HCT116 (cell line): Measurements from ENCODE around the gene AATF. TPM values are rescaled to one million over a fixed set of nuclear protein-coding genes. Genes with fewer than 3 reads are reported as not detected.

ENCODE experiments used
- ATAC-seq: fragments of 200-7000 bp; cut with Tn5 transposase; 2 replicates; pipeline ENCODE4 v1.9.1; 2020; ENCODE audit warnings: mild to moderate bottlenecking, moderate library complexity
- BruUV-seq: library from RNA; stranded (reverse); fragments of 400-500 nt; replicated peaks from 2 replicates; lab custom pipeline; 2021; lab: Mats Ljungman, UMichigan
- CTCF ChIA-PET: fragments of 300-600 bp; sonication (Branson Sonifier 250); formaldehyde crosslinking; loops from one replicate; lab custom pipeline; 2021; ENCODE audit warnings: antibody characterized with exemption; lab: Charles Lee
- POLR2A ChIA-PET: fragments of 300-600, 350-600 bp; sonication (Branson Sonifier 250); formaldehyde crosslinking; loops from one replicate; lab custom pipeline; 2021; ENCODE audit warnings: antibody characterized with exemption; lab: Charles Lee
- RAD21 ChIA-PET, 2 experiments: fragments of 300-600 bp; sonication (Branson Sonifier 250); formaldehyde crosslinking; loops; one replicate each; lab custom pipeline; 2023; ENCODE audit warnings: low total read pairs in 2 of 2; ENCODE audit not compliant: uncharacterized antibody in 2 of 2, unreplicated experiment in 2 of 2, low non-redundant PET in 1 of 2; lab: Charles Lee
- DNase-seq: peaks from one replicate; pipeline ENCODE4 v3.0.0-alpha.2; 2010; ENCODE audit warnings: low read depth, low spot score
- H2AFZ ChIP-seq: fragments of 200-600 bp; shearing (Covaris generic), sonication (generic); 2 replicates; pipeline ENCODE4 v1.6.1; 2017; ENCODE audit warnings: low read depth, mixed run types, mixed read lengths, antibody characterized with exemption, low read length; ENCODE audit not compliant: poor library complexity, severe bottlenecking
- H3K27ac ChIP-seq: 2 replicates; pipeline ENCODE4 v1.5.1; 2012; ENCODE audit warnings: low read depth, low read length
- H3K27me3 ChIP-seq: fragments of 200-600 bp; sonication (generic); 2 replicates; pipeline ENCODE4 v1.6.1; 2016; ENCODE audit warnings: mixed run types, low read length, mixed read lengths; ENCODE audit not compliant: insufficient read depth
- H3K36me3 ChIP-seq, 2 experiments: fragments of 200-500 bp in 1 of 2; fragments of 200-600 bp in 1 of 2; sonication (Bioruptor generic) in 1 of 2; sonication (generic) in 1 of 2; 2 replicates each; pipeline versions ENCODE4 v1.5.1 to v1.6.1; 2014 to 2016; ENCODE audit warnings: low read length in 2 of 2, inconsistent platforms in 1 of 2, mixed read lengths in 1 of 2, mixed run types in 1 of 2; ENCODE audit not compliant: insufficient read depth in 2 of 2, control insufficient read depth in 1 of 2
- H3K4me1 ChIP-seq, 2 experiments: fragments of 200-600 bp in 1 of 2; sonication (generic) in 1 of 2; 2 replicates each; pipeline versions ENCODE4 v1.5.1 to v1.6.1; 2012 to 2017; ENCODE audit warnings: low read length in 2 of 2, inconsistent platforms in 1 of 2, mild to moderate bottlenecking in 1 of 2, mixed read lengths in 1 of 2, mixed run types in 1 of 2, moderate library complexity in 1 of 2; ENCODE audit not compliant: insufficient read depth in 2 of 2, control insufficient read depth in 1 of 2
- H3K4me2 ChIP-seq: fragments of 200-600 bp; sonication (generic); 2 replicates; pipeline ENCODE4 v1.6.1; 2017; ENCODE audit warnings: mixed run types, low read length, mixed read lengths
- H3K4me3 ChIP-seq, 2 experiments: fragments of 200-600 bp in 1 of 2; sonication (generic) in 1 of 2; replicated peaks in 1 of 2; 2 replicates each; pipeline ENCODE4 v1.5.1; 2011 to 2016; ENCODE audit warnings: low read length in 2 of 2, control low read depth in 1 of 2, low read depth in 1 of 2, mild to moderate bottlenecking in 1 of 2, mixed read lengths in 1 of 2, mixed run types in 1 of 2
- H3K79me2 ChIP-seq: fragments of 200-600 bp; sonication (generic); 2 replicates; pipeline ENCODE4 v1.6.1; 2017; ENCODE audit warnings: mild to moderate bottlenecking, mixed run types, low read length, moderate library complexity, mixed read lengths; ENCODE audit not compliant: insufficient read depth
- H3K9ac ChIP-seq: fragments of 200-600 bp; sonication (generic); 2 replicates; pipeline ENCODE4 v1.6.1; 2016; ENCODE audit warnings: low read length, mixed read lengths
- H3K9me2 ChIP-seq: fragments of 200-600 bp; sonication (generic), shearing (Covaris generic); 2 replicates; pipeline ENCODE4 v1.6.1; 2017; ENCODE audit warnings: mixed run types, mild to moderate bottlenecking, moderate library complexity; ENCODE audit not compliant: insufficient read depth
- H3K9me3 ChIP-seq, 2 experiments: fragments of 200-500 bp in 1 of 2; fragments of 200-600 bp in 1 of 2; sonication (Bioruptor generic) in 1 of 2; sonication (generic) in 1 of 2; 2 replicates each; pipeline ENCODE4 v1.6.1; 2014 to 2017; ENCODE audit warnings: low read length in 2 of 2, mixed read lengths in 2 of 2, inconsistent platforms in 1 of 2, low read depth in 1 of 2, mild to moderate bottlenecking in 1 of 2, mixed run types in 1 of 2, moderate library complexity in 1 of 2; ENCODE audit not compliant: control insufficient read depth in 1 of 2, insufficient read depth in 1 of 2
- H4K20me1 ChIP-seq: fragments of 200-600 bp; sonication (generic), shearing (Covaris generic); 2 replicates; pipeline ENCODE4 v1.6.1; 2017; ENCODE audit warnings: mixed run types, mild to moderate bottlenecking, moderate library complexity; ENCODE audit not compliant: insufficient read depth
- CEBPB ChIP-seq: IDR thresholded peaks from 2 replicates; pipeline ENCODE4 v1.6.1; 2012; ENCODE audit warnings: low read depth
- EGR1 ChIP-seq: IDR thresholded peaks from 2 replicates; pipeline ENCODE4 v1.6.1; 2012; ENCODE audit warnings: low read depth
- ELF1 ChIP-seq: IDR thresholded peaks from 2 replicates; pipeline ENCODE4 v1.6.1; 2012; ENCODE audit warnings: low read depth, borderline replicate concordance
- EZH2 ChIP-seq: fragments of 200-600 bp; sonication (generic); IDR thresholded peaks from 2 replicates; pipeline ENCODE4 v1.6.1; 2017; ENCODE audit warnings: antibody characterized with exemption, mixed run types
- EZH2phosphoT487 ChIP-seq: fragments of 200-600 bp; IDR thresholded peaks from 2 replicates; pipeline ENCODE4 v1.6.1; 2018; ENCODE audit warnings: antibody characterized with exemption, borderline replicate concordance
- JUND ChIP-seq: IDR thresholded peaks from 2 replicates; pipeline ENCODE4 v1.6.1; 2012
- POLR2A ChIP-seq: IDR thresholded peaks from 2 replicates; pipeline ENCODE4 v1.7.0; 2011; ENCODE audit warnings: borderline replicate concordance; ENCODE audit not compliant: insufficient read depth, insufficient read length; ENCODE audit errors: extremely low read depth
- RAD21 ChIP-seq: IDR thresholded peaks from 2 replicates; pipeline ENCODE4 v1.6.1; 2012; ENCODE audit warnings: low read depth, mild to moderate bottlenecking
- SRF ChIP-seq: IDR thresholded peaks from 2 replicates; pipeline ENCODE4 v1.6.1; 2012; ENCODE audit warnings: low read depth
- TCF7L2 ChIP-seq: IDR thresholded peaks from 2 replicates; pipeline ENCODE4 v1.7.0; 2011; ENCODE audit warnings: borderline replicate concordance, inconsistent platforms; ENCODE audit not compliant: insufficient read depth, insufficient read length; ENCODE audit errors: extremely low read depth
- YY1 ChIP-seq: IDR thresholded peaks from 2 replicates; pipeline ENCODE4 v1.6.1; 2011; ENCODE audit warnings: low read length, low read depth, moderate library complexity, mild to moderate bottlenecking; ENCODE audit not compliant: insufficient replicate concordance; ENCODE audit errors: extremely low read depth
- ZBTB33 ChIP-seq: IDR thresholded peaks from 2 replicates; pipeline ENCODE4 v1.6.1; 2011; ENCODE audit warnings: mild to moderate bottlenecking, low read length, moderate library complexity; ENCODE audit not compliant: insufficient replicate concordance; ENCODE audit errors: extremely low read depth
- ZFX ChIP-seq: fragments of 450-650 bp; IDR thresholded peaks from 2 replicates; pipeline ENCODE4 v1.6.1; 2017
- intact Hi-C: fragments of 100-400 bp; cut with micrococcal nuclease; formaldehyde crosslinking; loops from 2 replicates; pipeline ENCODE4 v1.10.0; 2022
- total RNA-seq: library from RNA; stranded (reverse); gene quantifications from one replicate; pipeline ENCODE4 v1.2.1, GENCODE V29; 2021; ENCODE audit not compliant: unreplicated experiment
- TF ChIP-seq, protein P1 (sequence below): IDR thresholded peaks from 2 replicates; pipeline ENCODE4 v1.6.1; 2012
- TF ChIP-seq, protein P2 (sequence below): IDR thresholded peaks from 2 replicates; pipeline ENCODE4 v1.6.1; 2012; ENCODE audit warnings: low read depth

Gene AATF
- total RNA-seq, 1 experiment from 2014 or later = 105 TPM

GRCh38 chr17:36933512-36934143 is 15.1 kb upstream of the AATF start:
- no peak for DNase-seq
- H3K4me2 ChIP-seq = no peak overlapping the region
- ChIA-PET CTCF (no interaction called here), RAD21 (no interaction called here), POLR2A (interaction anchor here (1.0 kb wide), 1 partner anchor 12 kb away, joined by 4 read pairs; no protein-coding TSS in a partner anchor)
- ATAC-seq = no peak
- no peak overlapping the region for H3K4me3 ChIP-seq
- no TSS peak for BruUV-seq
- no peaks in the 10 kb centered on the region for H3K9me2 ChIP-seq
- H3K27ac ChIP-seq = no peak overlapping the region
- intact Hi-C loops = no loop called here
- no peaks in the 10 kb centered on the region for H3K9me3 ChIP-seq
- no peaks in the 10 kb centered on the region for H3K79me2 ChIP-seq
- H3K36me3 ChIP-seq = no peaks in the 10 kb centered on the region
- H4K20me1 ChIP-seq = no peaks in the 10 kb centered on the region
- no peaks in the 10 kb centered on the region for H3K27me3 ChIP-seq
- peaks cover 2 to 13% of the 10 kb centered on the region in 2 experiments; a peak in 2 of 4 replicates for H3K4me1 ChIP-seq
- H3K9ac ChIP-seq = no peak overlapping the region
- TF ChIP-seq EZH2phosphoT487 (no peak), ZFX (no peak), YY1 (no peak), TCF7L2 (no peak), ZBTB33 (no peak), EZH2 (no peak), POLR2A (no peak), RAD21 (no peak), SRF (no peak), EGR1 (no peak), CEBPB (no peak), ELF1 (no peak), JUND (no peak)
- TF ChIP-seq, protein P1, sequence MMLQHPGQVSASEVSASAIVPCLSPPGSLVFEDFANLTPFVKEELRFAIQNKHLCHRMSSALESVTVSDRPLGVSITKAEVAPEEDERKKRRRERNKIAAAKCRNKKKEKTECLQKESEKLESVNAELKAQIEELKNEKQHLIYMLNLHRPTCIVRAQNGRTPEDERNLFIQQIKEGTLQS = no peak
- TF ChIP-seq, protein P2, sequence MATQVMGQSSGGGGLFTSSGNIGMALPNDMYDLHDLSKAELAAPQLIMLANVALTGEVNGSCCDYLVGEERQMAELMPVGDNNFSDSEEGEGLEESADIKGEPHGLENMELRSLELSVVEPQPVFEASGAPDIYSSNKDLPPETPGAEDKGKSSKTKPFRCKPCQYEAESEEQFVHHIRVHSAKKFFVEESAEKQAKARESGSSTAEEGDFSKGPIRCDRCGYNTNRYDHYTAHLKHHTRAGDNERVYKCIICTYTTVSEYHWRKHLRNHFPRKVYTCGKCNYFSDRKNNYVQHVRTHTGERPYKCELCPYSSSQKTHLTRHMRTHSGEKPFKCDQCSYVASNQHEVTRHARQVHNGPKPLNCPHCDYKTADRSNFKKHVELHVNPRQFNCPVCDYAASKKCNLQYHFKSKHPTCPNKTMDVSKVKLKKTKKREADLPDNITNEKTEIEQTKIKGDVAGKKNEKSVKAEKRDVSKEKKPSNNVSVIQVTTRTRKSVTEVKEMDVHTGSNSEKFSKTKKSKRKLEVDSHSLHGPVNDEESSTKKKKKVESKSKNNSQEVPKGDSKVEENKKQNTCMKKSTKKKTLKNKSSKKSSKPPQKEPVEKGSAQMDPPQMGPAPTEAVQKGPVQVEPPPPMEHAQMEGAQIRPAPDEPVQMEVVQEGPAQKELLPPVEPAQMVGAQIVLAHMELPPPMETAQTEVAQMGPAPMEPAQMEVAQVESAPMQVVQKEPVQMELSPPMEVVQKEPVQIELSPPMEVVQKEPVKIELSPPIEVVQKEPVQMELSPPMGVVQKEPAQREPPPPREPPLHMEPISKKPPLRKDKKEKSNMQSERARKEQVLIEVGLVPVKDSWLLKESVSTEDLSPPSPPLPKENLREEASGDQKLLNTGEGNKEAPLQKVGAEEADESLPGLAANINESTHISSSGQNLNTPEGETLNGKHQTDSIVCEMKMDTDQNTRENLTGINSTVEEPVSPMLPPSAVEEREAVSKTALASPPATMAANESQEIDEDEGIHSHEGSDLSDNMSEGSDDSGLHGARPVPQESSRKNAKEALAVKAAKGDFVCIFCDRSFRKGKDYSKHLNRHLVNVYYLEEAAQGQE = no peak
- no peak overlapping the region for H2AFZ ChIP-seq
